GM19099 (cell line): ENCODE data around the gene CAMTA1.

ENCODE experiments used
- POLR2A ChIP-seq: IDR thresholded peaks from 3 replicates; pipeline ENCODE4 v1.6.1; 2011; ENCODE audit warnings: low read depth; ENCODE audit not compliant: insufficient read length; ENCODE audit errors: extremely low read depth

Gene CAMTA1

GRCh38 chr1:7672864-7673263, 887.6 kb downstream of the CAMTA1 start:
- TF ChIP-seq POLR2A = no peak

DNA sequence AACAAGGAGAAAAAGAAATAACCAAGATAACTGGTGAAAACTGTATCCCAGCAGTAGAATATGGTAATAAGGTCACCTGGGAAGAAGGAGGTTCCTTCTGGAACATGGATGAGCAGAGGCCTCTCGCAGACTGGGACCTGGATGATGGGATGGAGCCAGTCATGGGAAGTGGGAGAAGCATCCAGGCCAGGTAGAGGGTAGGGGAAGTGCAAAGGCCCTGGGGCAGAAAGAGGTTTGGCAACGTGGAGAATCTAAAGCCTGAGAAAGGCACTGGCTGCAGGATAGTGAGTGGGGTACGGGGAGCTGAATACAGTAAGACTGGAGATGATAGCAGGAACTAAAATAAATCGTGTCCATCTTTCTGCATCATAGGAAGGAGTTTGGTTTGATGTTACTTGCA, 889.7 kb downstream of the CAMTA1 start:
- no peak for TF ChIP-seq POLR2A

DNA sequence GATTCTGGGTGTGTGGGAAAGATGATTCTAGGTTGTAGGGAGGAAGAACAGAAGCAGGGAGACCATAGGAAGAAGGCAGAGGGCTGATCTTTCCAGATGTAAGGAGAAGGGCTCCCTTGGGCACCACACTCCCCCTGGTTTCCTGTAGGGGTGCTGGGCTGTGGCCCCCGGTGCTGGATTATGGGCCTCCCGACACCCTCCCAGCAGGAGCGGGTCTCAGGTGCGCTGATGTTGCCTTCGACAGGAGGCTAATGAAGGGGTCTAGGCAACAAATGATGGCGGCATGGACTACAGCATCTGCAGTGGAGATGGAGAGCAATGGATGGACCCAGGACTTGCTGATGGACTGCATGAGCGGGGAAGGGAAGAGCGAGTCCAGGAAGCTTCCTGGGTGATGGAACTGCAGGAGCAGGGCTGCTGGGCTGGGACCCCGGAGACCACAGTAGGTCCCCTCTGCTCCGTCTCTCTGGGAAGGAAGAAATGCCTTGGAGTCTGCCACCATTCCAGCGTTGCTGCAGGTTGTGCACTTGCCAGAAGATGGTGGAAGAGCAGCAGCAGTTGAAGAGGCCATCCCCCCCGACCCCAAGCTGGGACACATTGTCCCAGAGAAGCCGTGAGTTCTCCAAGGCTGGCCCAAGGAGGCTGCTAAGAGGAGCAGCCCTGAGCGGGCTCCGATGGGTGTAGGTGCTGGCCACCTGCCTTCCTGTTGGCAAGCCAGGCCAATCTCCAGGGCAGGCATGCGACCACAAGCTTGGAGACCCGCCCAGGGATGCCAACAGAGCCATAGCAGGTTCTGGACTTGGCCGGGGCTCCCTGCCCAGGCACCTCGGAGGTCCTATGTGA, 890.4 kb downstream of the CAMTA1 start:
- no peak for TF ChIP-seq POLR2A

DNA sequence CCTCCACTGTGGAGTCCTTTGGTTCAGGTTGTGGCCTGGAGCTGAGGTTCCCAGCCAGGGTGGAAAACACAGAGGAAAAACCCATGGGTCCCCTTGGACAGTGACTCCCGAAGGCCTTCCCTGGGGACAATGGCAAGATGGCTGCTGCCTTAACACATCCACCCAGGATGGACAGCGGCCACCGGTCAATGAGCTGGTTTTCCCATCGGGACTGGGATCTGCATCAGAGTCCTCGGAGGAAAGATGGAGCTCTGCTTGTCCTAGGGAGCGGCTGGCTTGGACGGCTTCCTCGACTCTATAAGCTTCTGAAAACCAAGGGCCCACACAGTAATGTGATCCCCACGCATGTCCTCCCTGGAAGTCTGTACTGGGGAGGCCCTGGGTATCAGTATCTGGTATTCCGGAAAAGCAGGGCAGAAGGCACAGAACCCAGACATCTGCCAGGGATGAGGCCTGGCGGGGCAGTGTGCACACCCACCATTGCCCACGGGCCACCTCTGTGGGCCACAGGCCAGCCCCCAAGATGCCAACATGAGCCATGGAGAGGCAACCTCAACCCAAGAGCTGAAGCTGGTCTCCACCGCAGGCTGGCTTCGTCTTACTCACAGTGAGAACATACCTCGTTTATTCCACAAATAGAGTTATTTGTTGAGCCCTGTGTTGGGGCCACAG, 891.2 kb downstream of the CAMTA1 start:
- no peak for TF ChIP-seq POLR2A

DNA sequence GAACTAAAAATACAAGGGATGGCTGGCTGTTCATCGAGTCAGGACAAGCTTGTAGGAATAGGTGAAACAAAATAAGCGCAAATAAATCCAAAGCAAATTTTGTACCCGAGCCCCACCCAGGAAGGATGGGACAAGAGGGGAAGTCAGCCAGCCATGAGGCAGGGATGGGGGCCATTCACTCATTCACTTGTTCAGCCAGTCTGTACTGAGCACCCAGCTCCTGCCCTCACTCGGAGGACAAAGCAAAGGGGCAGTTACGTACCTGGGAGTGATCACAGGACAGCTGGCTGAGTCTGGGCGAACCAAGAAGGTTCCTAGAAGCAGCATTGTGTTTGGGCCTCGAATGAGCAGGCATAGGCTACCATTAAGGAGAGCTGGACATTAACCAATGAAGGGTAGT, 891.9 kb downstream of the CAMTA1 start:
- TF ChIP-seq POLR2A = no peak

- no peak for TF ChIP-seq POLR2A
Observed at GRCh38 chr1:7677815-7678214, 892.6 kb downstream of the CAMTA1 start.

GRCh38 chr1:7678491-7679158, 893.4 kb downstream of the CAMTA1 start:
- no peak for TF ChIP-seq POLR2A

GRCh38 chr1:7679159-7679872, 894.1 kb downstream of the CAMTA1 start:
- TF ChIP-seq POLR2A = no peak

DNA sequence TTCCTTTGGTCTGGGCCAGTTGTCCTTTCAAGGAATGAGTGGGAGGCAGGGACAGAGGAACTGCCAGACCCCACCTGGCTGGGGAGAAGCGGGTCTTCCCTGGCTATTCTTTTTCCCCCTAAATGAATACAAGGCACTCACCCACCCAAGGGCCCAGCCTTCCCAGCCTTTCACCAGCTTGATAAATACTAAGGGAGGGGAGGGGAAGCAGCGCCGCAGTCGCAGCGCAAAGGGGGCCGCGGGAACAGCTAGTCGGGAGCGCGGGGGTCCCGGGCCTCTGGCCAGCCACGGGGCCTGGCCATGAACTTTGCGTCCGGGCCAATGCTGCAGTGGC, 894.6 kb downstream of the CAMTA1 start:
- no peak for TF ChIP-seq POLR2A

GRCh38 chr1:7680207-7680954, 895.1 kb downstream of the CAMTA1 start:
- TF ChIP-seq POLR2A = no peak

GRCh38 chr1:7680955-7681268, 895.7 kb downstream of the CAMTA1 start:
- TF ChIP-seq POLR2A = no peak

DNA sequence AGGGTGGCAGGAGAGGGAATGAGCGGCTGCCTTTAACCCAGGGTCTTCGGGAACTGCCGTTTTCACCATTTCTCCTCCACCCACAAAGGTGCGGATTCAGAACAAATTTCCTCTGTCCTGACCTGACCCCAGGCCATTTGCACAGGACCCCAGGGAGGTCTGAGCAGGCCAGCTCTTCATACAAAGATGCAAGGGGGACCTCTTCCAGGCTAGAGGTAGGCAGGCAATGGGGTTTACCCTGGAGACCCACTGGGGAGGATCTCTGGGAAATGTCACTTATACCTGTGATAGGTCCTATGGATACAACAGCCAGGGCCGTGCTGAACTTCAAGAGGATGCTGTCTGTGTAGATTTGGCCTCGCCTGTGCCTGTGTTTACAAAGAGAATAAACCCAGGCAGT, 896.1 kb downstream of the CAMTA1 start:
- no peak for TF ChIP-seq POLR2A

DNA sequence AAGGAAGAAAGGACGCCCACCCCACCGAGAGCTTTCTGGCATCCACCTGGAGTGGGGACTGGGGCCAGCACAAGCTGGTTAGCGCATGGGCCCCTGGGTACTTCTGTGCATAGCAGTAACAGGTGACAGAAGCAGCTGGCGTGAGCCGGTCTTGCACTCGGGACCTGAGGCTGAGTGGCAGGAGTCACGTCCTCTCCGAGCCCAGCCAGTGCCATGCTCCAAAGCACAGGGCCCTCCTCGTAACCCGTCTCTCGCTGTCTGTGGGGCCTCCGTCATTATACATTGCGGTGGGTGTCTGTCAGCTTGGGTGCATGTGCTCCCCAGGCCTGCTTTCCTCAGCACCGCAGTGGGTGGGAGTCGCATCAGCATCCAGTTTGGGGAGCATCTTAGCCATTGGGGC, 898.3 kb downstream of the CAMTA1 start:
- no peak for TF ChIP-seq POLR2A

GRCh38 chr1:7684132-7684531, 898.9 kb downstream of the CAMTA1 start:
- no peak for TF ChIP-seq POLR2A
